Muscle layer of duodenum (tissue), 2 donors: ENCODE data around the gene QPCTL.
A peak's percentile ranks its signal among the peaks of the same experiment; 100 is the strongest.

Source experiments
- H3K27ac ChIP-seq: one replicate; pipeline ENCODE4 v1.7.0; 2013; ENCODE audit warnings: mild to moderate bottlenecking, low read length
- H3K27me3 ChIP-seq: one replicate; pipeline ENCODE4 v1.7.0; 2013; ENCODE audit warnings: low read depth, mild to moderate bottlenecking, control low read depth, low read length
- H3K36me3 ChIP-seq, 2 donors: one replicate each; pipeline ENCODE4 v1.7.0; 2013; ENCODE audit warnings: low read length in 2 of 2, control low read depth in 1 of 2, mild to moderate bottlenecking in 1 of 2; ENCODE audit not compliant: insufficient read depth in 2 of 2, control insufficient read depth in 1 of 2
- H3K4me1 ChIP-seq, 2 donors: one replicate each; pipeline ENCODE4 v1.7.0; 2013; ENCODE audit warnings: low read length in 2 of 2, mild to moderate bottlenecking in 2 of 2, control low read depth in 1 of 2, moderate library complexity in 1 of 2; ENCODE audit not compliant: insufficient read depth in 2 of 2, control insufficient read depth in 1 of 2
- H3K4me3 ChIP-seq, 2 donors: one replicate each; pipeline ENCODE4 v1.7.0; 2013; ENCODE audit warnings: low read length in 2 of 2, low read depth in 1 of 2, mild to moderate bottlenecking in 1 of 2
- H3K9me3 ChIP-seq, 2 donors: one replicate each; pipeline ENCODE4 v1.7.0; 2013; ENCODE audit warnings: low read length in 2 of 2, control low read depth in 1 of 2, mild to moderate bottlenecking in 1 of 2; ENCODE audit not compliant: control insufficient read depth in 1 of 2
- donor health status: healthy.

The QPCTL gene

GRCh38 chr19:45692187-45693105 lies at the start of gene QPCTL:
QPCTL (plus strand) TSS chr19:45692666; CDS start chr19:45692704, 38 bp downstream.
- Histone ChIP-seq H3K36me3 (peaks cover 10 to 30% of the 10 kb centered on the region in 2 donors), H3K4me1 (peaks cover 0 to 8% of the 10 kb centered on the region in 2 donors), H3K4me3 (peak within 1 kb of the TSS; percentile 83 to 89), H3K9me3 (no peaks in the 10 kb centered on the region), H3K27ac (peak within 1 kb of the TSS; percentile 91), H3K27me3 (no peaks in the 10 kb centered on the region)

GRCh38 chr19:45643024-45643926 lies 49.2 kb upstream of the QPCTL start:
- Histone ChIP-seq H3K27me3 (peaks cover 11% of the 10 kb centered on the region), H3K4me1 (peaks cover 4 to 48% of the 10 kb centered on the region in 2 donors)

GRCh38 chr19:45643927-45644771 lies 48.3 kb upstream of the QPCTL start:
- H3K27ac ChIP-seq: no peak overlapping the region
- H3K4me1 ChIP-seq: peaks cover 0 to 40% of the 10 kb centered on the region in 2 donors
- H3K27me3 ChIP-seq: peaks cover 11% of the 10 kb centered on the region
- H3K9me3 ChIP-seq: no peaks in the 10 kb centered on the region
- no peak overlapping the region for H3K4me3 ChIP-seq
- no peaks in the 10 kb centered on the region for H3K36me3 ChIP-seq

More at GRCh38 chr19:45643024-45643926, 49.2 kb upstream of the QPCTL start:
- H3K36me3 ChIP-seq: no peaks in the 10 kb centered on the region
- H3K4me3 ChIP-seq: no peak overlapping the region
- H3K27ac ChIP-seq: no peak overlapping the region
- no peaks in the 10 kb centered on the region for H3K9me3 ChIP-seq

GRCh38 chr19:45645068-45645630 lies 47.3 kb upstream of the QPCTL start:
- Histone ChIP-seq H3K27me3 (peaks cover 11% of the 10 kb centered on the region), H3K4me3 (peak overlapping the region in 1 of 2 donors; percentile 42), H3K27ac (no peak overlapping the region), H3K36me3 (no peaks in the 10 kb centered on the region), H3K9me3 (no peaks in the 10 kb centered on the region), H3K4me1 (peaks cover 0 to 36% of the 10 kb centered on the region in 2 donors)

- Histone ChIP-seq H3K9me3 (no peaks in the 10 kb centered on the region), H3K4me1 (peaks cover 0 to 36% of the 10 kb centered on the region in 2 donors), H3K27me3 (peaks cover 11% of the 10 kb centered on the region), H3K36me3 (no peaks in the 10 kb centered on the region), H3K4me3 (peak overlapping the region; percentile 26 to 42), H3K27ac (no peak overlapping the region)
Observed at GRCh38 chr19:45645631-45646344, 46.7 kb upstream of the QPCTL start.

GRCh38 chr19:45646345-45646698 lies 46.1 kb upstream of the QPCTL start:
- Histone ChIP-seq H3K27me3 (peaks cover 11% of the 10 kb centered on the region), H3K4me1 (peaks cover 0 to 32% of the 10 kb centered on the region in 2 donors), H3K27ac (no peak overlapping the region), H3K4me3 (peak overlapping the region in 1 of 2 donors; percentile 26), H3K9me3 (no peaks in the 10 kb centered on the region), H3K36me3 (no peaks in the 10 kb centered on the region)

- Histone ChIP-seq H3K9me3 (no peaks in the 10 kb centered on the region), H3K27ac (no peak overlapping the region), H3K4me1 (peaks cover 0 to 4% of the 10 kb centered on the region in 2 donors), H3K27me3 (peaks cover 6% of the 10 kb centered on the region), H3K36me3 (no peaks in the 10 kb centered on the region), H3K4me3 (no peak overlapping the region)
Observed at GRCh38 chr19:45650722-45651121, 41.7 kb upstream of the QPCTL start.

- no peak overlapping the region for H3K27ac ChIP-seq
- no peaks in the 10 kb centered on the region for H3K27me3 ChIP-seq
- H3K9me3 ChIP-seq: no peaks in the 10 kb centered on the region
- H3K4me1 ChIP-seq: no peaks in the 10 kb centered on the region
- no peak overlapping the region for H3K4me3 ChIP-seq
- no peaks in the 10 kb centered on the region for H3K36me3 ChIP-seq
Observed at GRCh38 chr19:45653634-45654033, 38.8 kb upstream of the QPCTL start.

- Histone ChIP-seq H3K9me3 (no peaks in the 10 kb centered on the region), H3K27ac (no peak overlapping the region), H3K27me3 (no peaks in the 10 kb centered on the region), H3K36me3 (no peaks in the 10 kb centered on the region), H3K4me3 (no peak overlapping the region), H3K4me1 (no peaks in the 10 kb centered on the region)
Observed at GRCh38 chr19:45655073-45655472, 37.4 kb upstream of the QPCTL start.

GRCh38 chr19:45657520-45658167 lies 34.8 kb upstream of the QPCTL start:
- H3K36me3 ChIP-seq: no peaks in the 10 kb centered on the region
- no peaks in the 10 kb centered on the region for H3K27me3 ChIP-seq
- no peak overlapping the region for H3K4me3 ChIP-seq
- H3K9me3 ChIP-seq: no peaks in the 10 kb centered on the region
- no peaks in the 10 kb centered on the region for H3K4me1 ChIP-seq
- no peak overlapping the region for H3K27ac ChIP-seq
